ENCODE measurements around the gene PSMA8. TPM values are rescaled to one million over a fixed set of nuclear protein-coding genes. Genes with fewer than 3 reads are reported as not detected.
"Not testable (repeated sequence)": the region's sequence is repeated elsewhere in the genome, so short reads cannot be mapped to it uniquely, and the experiment has no call there.

The PSMA8 gene
- total RNA-seq, 1 donor from 2014 or later, result not detected

DNA sequence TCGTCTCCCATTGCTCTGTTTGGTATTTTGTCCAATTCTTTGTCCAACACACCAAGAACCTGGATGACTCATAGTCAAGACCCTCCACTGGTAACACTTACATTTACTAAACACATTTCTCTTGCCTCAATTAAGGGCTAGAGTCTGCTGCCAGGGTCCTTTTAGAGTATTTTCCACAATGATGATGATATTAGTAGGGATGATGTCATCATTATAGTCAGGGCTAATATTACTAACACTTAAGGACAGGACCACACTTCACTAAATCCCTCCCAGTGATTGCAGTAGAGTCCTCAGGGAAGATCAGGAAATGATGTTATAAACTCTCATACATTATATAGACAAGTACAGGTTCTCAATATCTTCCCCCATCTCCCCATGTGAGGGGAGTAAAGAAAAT, 29.6 kb upstream of the PSMA8 start:
- no peak overlapping the region for H3K4me3 ChIP-seq
- no peak for DNase-seq (ENCODE audit: low spot score in 2 of 2)
- intact Hi-C loops (cut with DNase I), result no loop called here
- H3K27ac ChIP-seq, result no peak overlapping the region
- H3K27me3 ChIP-seq, result no peaks in the 10 kb centered on the region
- no peaks in the 10 kb centered on the region for H3K4me1 ChIP-seq
- H3K36me3 ChIP-seq, result no peaks in the 10 kb centered on the region
- H3K9me3 ChIP-seq, result no peaks in the 10 kb centered on the region
- TF ChIP-seq, protein P1, sequence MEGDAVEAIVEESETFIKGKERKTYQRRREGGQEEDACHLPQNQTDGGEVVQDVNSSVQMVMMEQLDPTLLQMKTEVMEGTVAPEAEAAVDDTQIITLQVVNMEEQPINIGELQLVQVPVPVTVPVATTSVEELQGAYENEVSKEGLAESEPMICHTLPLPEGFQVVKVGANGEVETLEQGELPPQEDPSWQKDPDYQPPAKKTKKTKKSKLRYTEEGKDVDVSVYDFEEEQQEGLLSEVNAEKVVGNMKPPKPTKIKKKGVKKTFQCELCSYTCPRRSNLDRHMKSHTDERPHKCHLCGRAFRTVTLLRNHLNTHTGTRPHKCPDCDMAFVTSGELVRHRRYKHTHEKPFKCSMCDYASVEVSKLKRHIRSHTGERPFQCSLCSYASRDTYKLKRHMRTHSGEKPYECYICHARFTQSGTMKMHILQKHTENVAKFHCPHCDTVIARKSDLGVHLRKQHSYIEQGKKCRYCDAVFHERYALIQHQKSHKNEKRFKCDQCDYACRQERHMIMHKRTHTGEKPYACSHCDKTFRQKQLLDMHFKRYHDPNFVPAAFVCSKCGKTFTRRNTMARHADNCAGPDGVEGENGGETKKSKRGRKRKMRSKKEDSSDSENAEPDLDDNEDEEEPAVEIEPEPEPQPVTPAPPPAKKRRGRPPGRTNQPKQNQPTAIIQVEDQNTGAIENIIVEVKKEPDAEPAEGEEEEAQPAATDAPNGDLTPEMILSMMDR (IDR thresholded peaks at IDR 0.05), result no peak

- H3K36me3 ChIP-seq, result no peaks in the 10 kb centered on the region
- no peak for DNase-seq (ENCODE audit: low spot score in 2 of 2)
- H3K4me3 ChIP-seq, result no peak overlapping the region
- H3K27ac ChIP-seq, result no peak overlapping the region
- TF ChIP-seq, protein P1 (IDR thresholded peaks at IDR 0.05), result no peak
- H3K4me1 ChIP-seq, result no peaks in the 10 kb centered on the region
- H3K9me3 ChIP-seq, result no peaks in the 10 kb centered on the region
- H3K27me3 ChIP-seq, result no peaks in the 10 kb centered on the region
- intact Hi-C loops (cut with DNase I), result no loop called here
Observed at GRCh38 chr18:26119246-26119645, 14.4 kb upstream of the PSMA8 start.

- H3K4me1 ChIP-seq, result no peaks in the 10 kb centered on the region
- intact Hi-C loops (cut with DNase I), result no loop called here
- no peak for DNase-seq (ENCODE audit: low spot score in 2 of 2)
- no peaks in the 10 kb centered on the region for H3K36me3 ChIP-seq
- no peaks in the 10 kb centered on the region for H3K27me3 ChIP-seq
- TF ChIP-seq, protein P1 (IDR thresholded peaks at IDR 0.05), result no peak
- H3K9me3 ChIP-seq, result no peaks in the 10 kb centered on the region
- H3K4me3 ChIP-seq, result no peak overlapping the region
- no peak overlapping the region for H3K27ac ChIP-seq
Observed at GRCh38 chr18:26121476-26121875, 12.2 kb upstream of the PSMA8 start.

GRCh38 chr18:26121994-26122393, 11.7 kb upstream of the PSMA8 start:
- H3K27ac ChIP-seq; H3K4me1 ChIP-seq; H3K27me3 ChIP-seq; intact Hi-C loops (cut with DNase I); DNase-seq (ENCODE audit: low spot score in 2 of 2); H3K4me3 ChIP-seq; H3K36me3 ChIP-seq; H3K9me3 ChIP-seq: not testable (repeated sequence)

DNA sequence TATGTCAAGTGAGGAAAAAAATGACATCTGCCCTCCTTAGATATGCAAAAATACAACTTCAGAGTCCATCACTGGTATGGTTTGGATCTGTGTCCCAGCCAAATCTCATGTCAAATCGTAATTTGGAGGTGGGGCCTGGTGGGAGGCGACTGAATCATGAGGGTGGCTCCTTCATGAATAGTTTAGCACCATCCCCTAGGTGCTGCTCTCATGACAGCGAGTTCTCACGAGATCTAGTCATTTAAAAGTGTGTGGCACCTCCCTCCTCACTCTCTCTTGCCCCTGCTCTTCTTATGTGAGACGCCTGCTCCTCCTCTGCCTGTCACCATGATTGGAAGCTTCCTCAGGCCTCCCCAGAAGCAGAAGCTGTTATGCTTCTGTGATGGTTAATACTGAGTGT, 5.9 kb upstream of the PSMA8 start:
- TF ChIP-seq, protein P1 (IDR thresholded peaks at IDR 0.05), result no peak

GRCh38 chr18:26128192-26128591, 5.5 kb upstream of the PSMA8 start:
- H3K4me3 ChIP-seq; H3K27me3 ChIP-seq; intact Hi-C loops (cut with DNase I); H3K36me3 ChIP-seq; DNase-seq (ENCODE audit: low spot score in 2 of 2); H3K27ac ChIP-seq; H3K9me3 ChIP-seq; H3K4me1 ChIP-seq: not testable (repeated sequence)

More for the DNA sequence above, 5.9 kb upstream of the PSMA8 start:
- no peaks in the 10 kb centered on the region for H3K4me1 ChIP-seq
- no peak for DNase-seq (ENCODE audit: low spot score in 2 of 2)
- intact Hi-C loops (cut with DNase I), result no loop called here
- H3K36me3 ChIP-seq, result no peaks in the 10 kb centered on the region
- H3K4me3 ChIP-seq, result no peak overlapping the region
- H3K27ac ChIP-seq, result no peak overlapping the region
- H3K9me3 ChIP-seq, result no peaks in the 10 kb centered on the region
- H3K27me3 ChIP-seq, result no peaks in the 10 kb centered on the region

DNA sequence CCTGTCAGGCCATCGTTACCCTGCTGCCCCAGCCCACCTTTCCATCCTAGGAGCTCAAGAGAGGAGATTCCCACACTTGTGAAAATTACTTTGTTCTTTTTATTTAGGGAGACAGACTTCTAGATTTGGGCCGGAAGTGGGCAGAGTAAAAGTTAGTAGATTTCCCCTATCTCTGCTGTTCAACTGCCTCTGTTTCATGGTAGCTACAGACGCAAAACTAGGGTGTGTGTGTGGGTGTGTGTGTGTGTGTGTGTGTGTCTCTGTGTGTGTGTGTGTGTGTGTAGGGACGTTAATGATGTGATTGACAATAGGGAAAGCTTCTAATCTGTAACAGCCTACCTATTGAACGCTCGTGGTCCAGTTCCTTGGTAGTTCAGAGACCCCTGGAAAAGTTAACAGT, 438 bp downstream of the PSMA8 start:
- Histone ChIP-seq H3K4me3 (no peak overlapping the region), H3K36me3 (no peaks in the 10 kb centered on the region), H3K27ac (no peak overlapping the region), H3K4me1 (no peaks in the 10 kb centered on the region), H3K9me3 (no peaks in the 10 kb centered on the region), H3K27me3 (no peaks in the 10 kb centered on the region)
- TF ChIP-seq, protein P1 (IDR thresholded peaks at IDR 0.05), result no peak
- no peak for DNase-seq (ENCODE audit: low spot score in 2 of 2)
- intact Hi-C loops (cut with DNase I), result no loop called here
